ENCODE data around the gene KRTAP1-1.
"Not testable (repeated sequence)": the region's sequence is repeated elsewhere in the genome, so short reads cannot be mapped to it uniquely, and the experiment has no call there.

Gene KRTAP1-1

DNA sequence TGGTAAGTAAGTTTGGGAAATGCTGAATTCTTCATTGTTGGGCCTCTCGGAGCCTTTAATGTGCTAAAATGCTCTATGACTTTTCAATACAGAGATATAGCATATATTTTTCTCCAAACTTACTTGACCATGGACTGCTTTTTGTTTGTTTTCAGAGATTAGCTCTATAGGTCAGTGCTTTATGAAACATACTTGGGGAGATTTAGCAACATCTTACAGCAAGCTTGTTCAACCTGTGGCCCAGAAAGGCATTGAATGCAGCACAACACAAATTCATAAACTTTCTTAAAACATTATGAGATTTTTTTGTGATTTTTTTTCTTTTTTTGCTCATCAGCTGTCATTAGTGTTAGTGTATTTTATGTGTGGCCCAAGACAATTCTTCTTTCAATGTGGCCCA lies 31.3 kb downstream of the KRTAP1-1 start:
- DNase-seq, result no peak

DNA sequence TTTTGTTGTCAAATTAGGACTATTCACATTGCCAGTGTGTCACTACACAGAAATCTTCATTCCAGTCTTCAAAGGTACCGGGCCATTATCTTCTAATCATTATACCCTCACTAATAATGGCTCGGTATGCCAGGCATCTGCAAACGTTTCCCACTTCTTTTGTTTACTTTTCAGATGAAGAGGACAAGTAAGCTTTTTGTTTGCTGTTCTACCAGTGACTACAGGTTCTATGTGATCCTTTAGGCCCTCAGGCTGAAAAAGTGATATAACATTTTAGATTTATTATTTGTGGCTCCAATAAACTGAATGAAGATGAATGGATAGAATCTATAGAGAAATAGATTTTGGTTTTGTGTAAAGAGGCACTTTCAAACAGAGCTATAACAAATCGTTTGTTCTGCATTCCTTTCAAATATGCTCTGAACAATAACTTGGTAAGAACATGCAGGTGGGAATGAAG lies 31.9 kb downstream of the KRTAP1-1 start:
- no peak for DNase-seq

DNA sequence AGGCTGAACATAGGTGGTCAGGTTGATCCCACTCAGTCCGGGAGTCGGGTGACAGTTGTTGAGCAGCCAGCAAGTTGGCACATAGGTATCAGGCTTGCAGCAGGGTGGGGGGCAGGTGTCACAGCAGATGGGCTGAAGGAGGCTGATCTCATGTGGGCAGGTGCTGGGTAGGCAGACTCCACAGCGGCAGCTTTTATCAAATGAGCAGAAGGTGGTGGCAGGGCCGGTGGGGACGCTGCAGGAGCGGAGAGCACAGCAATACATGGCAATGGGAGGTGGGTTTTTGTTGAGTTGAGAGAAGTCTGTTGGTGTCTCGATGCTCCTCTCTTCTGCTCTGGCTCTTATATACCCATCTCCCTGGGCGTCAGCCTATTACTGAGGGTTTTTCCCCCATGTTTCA lies 32.4 kb downstream of the KRTAP1-1 start, which contains the start of gene KRTAP3-1:
Gene KRTAP3-1, minus strand, starts transcription at position 318 of the 400 bp plus-strand sequence. Its CDS starts 54 bp downstream, at position 264.
- no peak for DNase-seq

DNA sequence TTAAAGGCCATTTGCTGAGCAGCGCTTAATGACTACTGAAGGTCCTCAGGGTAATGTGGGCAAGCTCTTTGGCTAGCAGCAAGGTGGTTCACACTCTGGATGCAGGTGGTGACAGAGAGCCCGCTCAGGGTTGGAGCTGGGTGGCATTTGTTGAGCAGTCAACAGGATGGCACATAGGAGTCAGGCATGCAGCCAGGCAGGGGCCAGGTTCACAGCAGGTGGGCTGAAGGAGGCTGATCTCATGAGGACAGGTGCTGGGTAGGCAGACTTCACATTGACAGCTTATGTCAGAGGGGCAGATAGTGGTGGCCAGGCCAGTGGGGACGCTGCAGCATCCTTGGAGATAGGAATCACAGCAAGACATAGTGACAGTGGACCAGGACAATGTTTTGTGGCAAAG lies 36.9 kb downstream of the KRTAP1-1 start:
- DNase-seq, result no peak

DNA sequence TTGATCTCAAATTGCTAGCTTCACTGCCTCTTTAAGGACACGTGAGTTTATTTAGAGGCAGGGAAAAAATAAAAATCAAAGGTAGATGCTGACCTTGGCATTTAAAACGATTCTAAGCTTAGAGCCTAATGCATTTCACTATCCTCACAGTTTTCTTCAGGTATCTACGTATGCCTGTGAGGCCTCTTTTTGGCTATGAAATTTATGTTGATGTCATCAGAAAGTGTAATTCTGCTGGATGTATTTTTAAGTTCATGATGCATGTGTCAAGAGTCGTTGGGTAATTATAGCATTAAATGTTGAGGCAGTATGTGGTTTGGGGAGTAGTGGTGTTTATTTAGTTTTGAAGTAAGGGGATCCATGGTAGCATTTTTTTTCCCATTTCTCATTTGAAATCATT lies 37.3 kb downstream of the KRTAP1-1 start:
- no peak for DNase-seq

DNA sequence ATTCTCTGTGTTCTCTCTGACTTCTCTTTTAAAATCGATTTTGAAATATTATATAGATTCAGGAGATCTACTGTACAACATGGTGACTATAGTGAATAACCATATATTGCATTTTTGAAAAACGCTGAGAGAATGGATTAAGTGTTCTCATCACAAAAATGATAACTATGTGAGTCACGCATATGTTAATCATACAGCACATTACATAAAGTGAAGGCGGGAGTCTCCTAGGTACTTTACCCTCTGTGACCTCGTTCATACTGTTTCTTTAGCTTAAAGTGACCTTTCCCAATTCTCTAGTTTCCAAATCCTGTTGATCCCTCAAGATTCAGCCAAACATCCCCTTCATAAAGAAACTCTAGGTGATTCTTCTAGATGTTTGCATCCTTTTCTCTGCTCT lies 38.4 kb downstream of the KRTAP1-1 start:
- DNase-seq, result no peak

DNA sequence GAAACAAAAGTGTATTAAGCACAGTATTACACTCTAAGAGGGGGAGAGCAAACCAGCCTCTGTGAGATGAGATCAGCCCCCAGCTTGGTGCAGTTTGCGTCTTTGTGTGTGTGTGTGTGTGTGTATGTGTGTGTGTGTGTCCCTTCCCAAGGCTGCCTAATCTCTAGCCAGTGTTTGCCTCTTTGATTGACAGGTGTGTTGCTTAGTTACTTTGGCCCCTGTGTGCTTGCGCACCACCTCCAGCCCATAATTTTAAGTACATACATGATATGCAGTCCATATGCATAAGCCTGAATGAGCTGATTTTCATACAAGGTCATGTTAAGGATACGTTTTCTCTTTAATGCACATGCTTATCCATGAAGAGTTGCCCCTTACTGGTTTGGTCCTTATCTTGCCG lies 39.5 kb downstream of the KRTAP1-1 start:
- no peak for DNase-seq

DNA sequence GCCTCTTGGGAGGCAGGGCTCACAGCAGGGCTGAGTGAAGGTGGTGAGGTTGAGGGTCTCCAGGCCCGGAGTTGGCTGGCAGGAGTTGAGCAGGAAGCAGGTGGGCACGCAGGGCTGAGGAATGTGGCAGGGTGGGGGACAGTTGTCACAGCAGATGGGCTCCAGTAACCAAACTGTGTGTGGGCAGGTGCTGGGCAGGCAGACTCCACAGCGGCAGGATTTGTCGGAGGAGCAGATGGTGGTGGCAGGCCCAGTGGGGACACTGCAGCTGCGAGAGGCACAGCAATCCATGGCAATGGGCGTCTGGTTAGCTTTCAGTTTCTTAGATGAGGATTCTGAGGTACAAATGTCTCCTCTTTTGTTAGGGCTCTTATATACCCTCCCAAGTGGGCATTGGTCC lies 41.7 kb downstream of the KRTAP1-1 start, which contains the start of gene KRTAP3-2:
Gene KRTAP3-2, minus strand, starts transcription at position 344 of the 400 bp plus-strand sequence. Its CDS starts 53 bp downstream, at position 291.
- DNase-seq, result not testable (repeated sequence)

DNA sequence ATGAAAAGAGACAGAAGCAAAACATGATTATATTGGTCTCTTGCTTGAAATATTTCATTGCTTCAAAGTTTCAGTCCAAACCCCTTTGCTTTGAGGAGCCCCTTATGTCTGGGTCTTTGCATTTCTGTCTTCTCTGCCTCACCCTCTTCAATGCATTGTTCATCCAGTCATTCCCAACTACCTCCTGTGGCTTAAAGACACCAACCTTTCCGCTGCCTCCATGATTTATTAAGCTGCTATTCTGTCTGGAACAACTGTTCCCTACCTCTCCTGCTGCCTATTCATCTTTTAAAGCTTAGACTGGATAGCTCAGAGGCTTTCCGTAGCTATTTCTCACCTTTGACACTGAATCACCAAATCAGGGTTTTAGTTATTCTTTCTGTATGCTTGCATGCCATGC lies 43.9 kb downstream of the KRTAP1-1 start:
- DNase-seq, result no peak

DNA sequence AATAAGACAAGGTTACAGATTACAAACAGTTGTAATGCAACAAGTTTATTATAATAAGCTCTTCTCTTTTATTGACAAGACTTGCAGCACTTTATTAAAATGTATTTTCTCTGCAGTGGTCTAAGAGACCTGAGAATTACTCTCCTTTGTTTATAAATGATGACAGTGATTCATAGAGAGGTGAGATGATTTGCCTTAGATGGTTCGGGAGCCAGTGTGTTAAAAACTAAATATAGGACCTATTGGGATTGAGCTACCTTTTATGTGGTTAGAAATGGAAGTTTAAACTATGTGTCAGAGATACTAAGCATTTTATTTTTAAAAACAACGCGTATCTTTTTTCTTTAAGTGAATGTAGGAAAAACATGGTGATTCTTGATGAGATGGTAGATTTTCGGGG lies 44.4 kb downstream of the KRTAP1-1 start:
- DNase-seq, result no peak

DNA sequence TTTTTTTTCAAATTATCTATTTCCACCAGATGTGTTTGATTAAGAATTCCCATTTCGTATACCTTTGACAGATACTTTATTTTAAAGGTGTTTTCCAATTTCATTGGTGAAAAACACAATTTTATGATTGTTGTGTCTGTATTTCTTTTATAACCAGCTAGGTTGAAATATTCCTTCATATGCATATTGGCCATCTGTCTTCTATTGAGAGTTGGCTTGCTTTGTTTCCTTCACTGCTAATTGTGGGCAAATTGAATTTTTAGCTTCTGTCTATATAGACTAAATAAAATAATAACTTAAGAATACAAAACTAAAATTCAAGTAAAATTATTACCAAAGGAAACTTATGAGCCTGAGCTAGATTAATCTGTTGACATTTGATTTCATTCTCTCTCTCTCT lies 46.1 kb downstream of the KRTAP1-1 start:
- DNase-seq, result no peak

DNA sequence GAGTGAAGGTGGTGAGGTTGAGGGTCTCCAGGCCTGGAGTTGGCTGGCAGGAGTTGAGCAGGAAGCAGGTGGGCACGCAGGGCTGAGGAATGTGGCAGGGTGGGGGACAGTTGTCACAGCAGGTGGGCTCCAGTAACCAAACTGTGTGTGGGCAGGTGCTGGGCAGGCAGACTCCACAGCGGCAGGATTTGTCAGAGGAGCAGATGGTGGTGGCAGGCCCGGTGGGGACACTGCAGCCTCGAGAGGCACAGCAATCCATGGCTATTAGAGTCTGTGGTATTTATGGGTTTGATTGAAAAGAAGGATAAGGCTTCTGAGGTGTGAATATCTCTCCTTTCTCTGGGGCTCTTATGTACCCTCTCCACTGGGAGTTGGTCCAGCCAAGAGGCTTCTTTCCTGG lies 47.4 kb downstream of the KRTAP1-1 start, which contains the start of gene KRTAP3-3:
Gene KRTAP3-3, minus strand, starts transcription at position 326 of the 400 bp plus-strand sequence. Its CDS starts 67 bp downstream, at position 259.
- no peak for DNase-seq

DNA sequence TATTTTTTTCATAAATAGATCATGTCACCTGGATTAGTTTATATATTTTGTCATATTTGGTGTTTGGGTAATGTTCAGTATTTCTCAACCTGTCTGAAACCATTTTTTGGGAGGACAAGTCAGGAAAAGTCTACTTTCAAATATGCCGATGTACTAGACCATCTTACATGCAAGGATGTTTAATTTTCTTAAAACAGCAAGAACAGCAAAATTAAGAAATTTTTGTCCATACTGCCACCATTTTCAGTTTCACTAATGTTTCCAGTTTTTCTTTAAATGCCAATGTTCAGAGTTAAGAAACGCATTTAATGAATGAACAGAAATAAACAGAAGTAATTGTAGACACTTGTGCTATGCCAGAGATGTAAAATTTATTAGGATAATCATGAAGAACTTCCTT lies 48.2 kb downstream of the KRTAP1-1 start:
- DNase-seq, result no peak

DNA sequence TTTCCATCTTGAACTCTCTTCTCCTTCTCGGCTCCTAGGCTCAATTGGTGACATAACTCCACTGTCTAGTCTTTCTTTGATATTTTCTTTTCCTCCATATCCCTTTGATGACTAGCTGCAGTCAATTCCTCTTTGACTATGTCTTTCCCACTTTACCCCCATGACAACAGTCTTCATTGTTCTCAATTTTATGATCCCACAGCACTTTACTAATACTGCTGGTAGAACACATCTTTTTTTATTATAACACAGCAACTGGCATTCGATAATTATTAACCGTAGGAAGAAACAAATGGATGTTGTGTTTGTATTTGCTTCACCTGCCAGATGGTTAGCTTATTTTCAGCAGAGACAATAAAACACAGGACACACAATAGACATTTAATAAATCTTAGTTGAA lies 48.6 kb downstream of the KRTAP1-1 start:
- no peak for DNase-seq

All from activated gamma-delta T cell treated with Interleukin-2 at 50 U/mL for 16 hours (primary cell).